HFFc6 (cell line): ENCODE data around the gene UBE2V1. TPM values are rescaled to one million over a fixed set of nuclear protein-coding genes. Genes with fewer than 3 reads are reported as not detected.
A peak's percentile ranks its signal among the peaks of the same experiment; 100 is the strongest.

Experiments used
- DNase-seq: peaks from one replicate; pipeline ENCODE4 v3.0.0-alpha.2; 2018
- H3K27ac Mint-ChIP-seq: 2 replicates; pipeline ENCODE4 v1.8.0; 2020; ENCODE audit warnings: mild to moderate bottlenecking, mixed read lengths
- H3K27me3 Mint-ChIP-seq: 2 replicates; pipeline ENCODE4 v1.8.0; 2021; ENCODE audit warnings: mild to moderate bottlenecking, moderate library complexity, mixed read lengths; ENCODE audit not compliant: insufficient read depth
- H3K36me3 Mint-ChIP-seq: 2 replicates; pipeline ENCODE4 v1.8.0; 2021; ENCODE audit warnings: low read depth, mixed read lengths
- H3K4me1 Mint-ChIP-seq: 2 replicates; pipeline ENCODE4 v1.8.0; 2020; ENCODE audit warnings: low read depth, mixed read lengths
- H3K4me3 Mint-ChIP-seq: 2 replicates; pipeline ENCODE4 v1.8.0; 2020; ENCODE audit warnings: mild to moderate bottlenecking, moderate library complexity, mixed read lengths
- H3K9me3 Mint-ChIP-seq: 2 replicates; pipeline ENCODE4 v1.8.0; 2020; ENCODE audit warnings: mild to moderate bottlenecking, mixed read lengths
- total RNA-seq, 6 experiments: library from RNA; stranded (reverse); fragmentation: NEBNext Ultra II Directional; extraction: Animal tissue kit (Norgen Biotek cat#: 25700); gene quantifications; 2 replicates in 1 of 6; 3 replicates in 5 of 6; pipeline ENCODE4 v1.2.3, GENCODE V29; 2021
- TF ChIP-seq, protein P1 (sequence below): fragments of 200-600 bp; sonication (generic); IDR thresholded peaks from 2 replicates; pipeline ENCODE4 v1.5.0; 2021; ENCODE audit warnings: antibody characterized with exemption, mild to moderate bottlenecking

UBE2V1 gene
- total RNA-seq, 6 experiments from 2014 or later = 192 to 242 (median 210) TPM

- Mint-ChIP-seq H3K36me3 (peaks cover 33% of the 10 kb centered on the region), H3K4me3 (peak overlapping the region; percentile 27; the same call in 1 of the 2 replicates), H3K27ac (peak overlapping the region; percentile 90), H3K9me3 (no peaks in the 10 kb centered on the region), H3K27me3 (peaks cover 2% of the 10 kb centered on the region; the same call in 1 of the 2 replicates), H3K4me1 (peaks cover 74% of the 10 kb centered on the region)
- peak; percentile 95 for DNase-seq
- TF ChIP-seq, protein P1, sequence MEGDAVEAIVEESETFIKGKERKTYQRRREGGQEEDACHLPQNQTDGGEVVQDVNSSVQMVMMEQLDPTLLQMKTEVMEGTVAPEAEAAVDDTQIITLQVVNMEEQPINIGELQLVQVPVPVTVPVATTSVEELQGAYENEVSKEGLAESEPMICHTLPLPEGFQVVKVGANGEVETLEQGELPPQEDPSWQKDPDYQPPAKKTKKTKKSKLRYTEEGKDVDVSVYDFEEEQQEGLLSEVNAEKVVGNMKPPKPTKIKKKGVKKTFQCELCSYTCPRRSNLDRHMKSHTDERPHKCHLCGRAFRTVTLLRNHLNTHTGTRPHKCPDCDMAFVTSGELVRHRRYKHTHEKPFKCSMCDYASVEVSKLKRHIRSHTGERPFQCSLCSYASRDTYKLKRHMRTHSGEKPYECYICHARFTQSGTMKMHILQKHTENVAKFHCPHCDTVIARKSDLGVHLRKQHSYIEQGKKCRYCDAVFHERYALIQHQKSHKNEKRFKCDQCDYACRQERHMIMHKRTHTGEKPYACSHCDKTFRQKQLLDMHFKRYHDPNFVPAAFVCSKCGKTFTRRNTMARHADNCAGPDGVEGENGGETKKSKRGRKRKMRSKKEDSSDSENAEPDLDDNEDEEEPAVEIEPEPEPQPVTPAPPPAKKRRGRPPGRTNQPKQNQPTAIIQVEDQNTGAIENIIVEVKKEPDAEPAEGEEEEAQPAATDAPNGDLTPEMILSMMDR = no peak
These were observed 31.4 kb upstream of the UBE2V1 start for GRCh38 chr20:50144362-50144761.

- H3K36me3 Mint-ChIP-seq = peaks cover 25% of the 10 kb centered on the region
- no peak for DNase-seq
- H3K4me1 Mint-ChIP-seq = peaks cover 72% of the 10 kb centered on the region
- TF ChIP-seq, protein P1 = no peak
- no peaks in the 10 kb centered on the region for H3K27me3 Mint-ChIP-seq
- peak overlapping the region; percentile 64; the same call in 1 of the 2 replicates for H3K27ac Mint-ChIP-seq
- H3K9me3 Mint-ChIP-seq = no peaks in the 10 kb centered on the region
- no peak overlapping the region for H3K4me3 Mint-ChIP-seq
These were observed 29.9 kb upstream of the UBE2V1 start for GRCh38 chr20:50142812-50143211.

GRCh38 chr20:50141811-50142561 is 29.0 kb upstream of the UBE2V1 start:
- no peak for DNase-seq
- Mint-ChIP-seq H3K27ac (peak overlapping the region; percentile 27; the same call in 1 of the 2 replicates), H3K9me3 (no peaks in the 10 kb centered on the region), H3K4me1 (peaks cover 72% of the 10 kb centered on the region), H3K36me3 (peaks cover 31% of the 10 kb centered on the region), H3K4me3 (no peak overlapping the region), H3K27me3 (no peaks in the 10 kb centered on the region; the same call in 1 of the 2 replicates)
- TF ChIP-seq, protein P1 = no peak

- Mint-ChIP-seq H3K4me1 (peaks cover 66% of the 10 kb centered on the region), H3K36me3 (peaks cover 34% of the 10 kb centered on the region), H3K27ac (no peak overlapping the region)
These were observed 28.2 kb upstream of the UBE2V1 start for GRCh38 chr20:50141018-50141675.

GRCh38 chr20:50140339-50140859 is 27.4 kb upstream of the UBE2V1 start:
- no peak overlapping the region for H3K27ac Mint-ChIP-seq
- TF ChIP-seq, protein P1 = no peak
- H3K4me1 Mint-ChIP-seq = peaks cover 63% of the 10 kb centered on the region
- DNase-seq = no peak
- H3K27me3 Mint-ChIP-seq = no peaks in the 10 kb centered on the region; the same call in 1 of the 2 replicates
- no peaks in the 10 kb centered on the region for H3K9me3 Mint-ChIP-seq
- H3K36me3 Mint-ChIP-seq = peaks cover 34% of the 10 kb centered on the region
- no peak overlapping the region for H3K4me3 Mint-ChIP-seq

More at GRCh38 chr20:50141018-50141675, 28.2 kb upstream of the UBE2V1 start:
- H3K4me3 Mint-ChIP-seq = no peak overlapping the region
- H3K27me3 Mint-ChIP-seq = no peaks in the 10 kb centered on the region; the same call in 1 of the 2 replicates
- no peak for DNase-seq
- no peaks in the 10 kb centered on the region for H3K9me3 Mint-ChIP-seq
- TF ChIP-seq, protein P1 = no peak
